HepG2 (cell line): Measurements from ENCODE around the gene SMIM21. TPM values are rescaled to one million over a fixed set of nuclear protein-coding genes. Genes with fewer than 3 reads are reported as not detected.

Experiments
- ATAC-seq: fragments of 200-7000 bp; cut with Tn5 transposase; 3 replicates; pipeline ENCODE4 v1.9.1; 2020; ENCODE audit warnings: mild to moderate bottlenecking, moderate library complexity
- BruUV-seq: library from RNA; stranded (reverse); fragments of 400-500 nt; replicated peaks from 2 replicates; lab custom pipeline; 2021; lab: Mats Ljungman, UMichigan
- CTCF ChIA-PET: fragments of 300-600 bp; formaldehyde crosslinking; extraction: SDS; loops from one replicate; lab custom pipeline; 2021; ENCODE audit warnings: low total read pairs, inconsistent platforms, low intra/inter-chr PET ratio; lab: Yijun Ruan, JAX
- POLR2A ChIA-PET: fragments of 350-600 bp; sonication (Branson Sonifier 250); formaldehyde crosslinking; loops from one replicate; lab custom pipeline; 2020; ENCODE audit warnings: antibody characterized with exemption, inconsistent platforms; lab: Yijun Ruan, JAX
- DNase-seq: peaks from one replicate; pipeline ENCODE4 v3.0.0-alpha.2; 2015; ENCODE audit warnings: low spot score
- FAIRE-seq: peaks from 3 replicates; lab custom pipeline; 2011; peaks lifted over from hg19 to GRCh38; lab: Jason Lieb, UNC
- H2AFZ ChIP-seq: one replicate; pipeline ENCODE4 v1.6.1; 2011; ENCODE audit warnings: low read length, inconsistent platforms
- H3K27ac ChIP-seq: fragments of 300-600 bp; 3 replicates; pipeline ENCODE4 v1.8.0; 2011; ENCODE audit warnings: mixed run types, mild to moderate bottlenecking, mixed read lengths, low read length, inconsistent platforms; ENCODE audit not compliant: insufficient read depth; ENCODE audit errors: extremely low read length
- H3K27me3 ChIP-seq, 2 experiments: fragments of 200-600 bp in 1 of 2; 2 replicates in 1 of 2; 3 replicates in 1 of 2; pipeline versions ENCODE4 v1.6.0 to v1.8.0; 2011; ENCODE audit warnings: low read length in 2 of 2, mild to moderate bottlenecking in 2 of 2, moderate library complexity in 2 of 2, inconsistent platforms in 1 of 2; ENCODE audit not compliant: insufficient read depth in 2 of 2, control insufficient read depth in 1 of 2
- H3K36me3 ChIP-seq, 2 experiments: fragments of 200-600 bp in 1 of 2; replicated peaks in 1 of 2; 2 replicates in 1 of 2; 3 replicates in 1 of 2; pipeline versions ENCODE4 v1.5.1 to v1.8.0; 2011; ENCODE audit warnings: low read length in 2 of 2, inconsistent platforms in 1 of 2; ENCODE audit not compliant: insufficient read depth in 2 of 2, control insufficient read depth in 1 of 2
- H3K4me1 ChIP-seq: 2 replicates; pipeline ENCODE4 v1.5.1; 2012; ENCODE audit warnings: low read length, inconsistent platforms; ENCODE audit not compliant: insufficient read depth
- H3K4me2 ChIP-seq: 2 replicates; pipeline ENCODE4 v1.6.0; 2011; ENCODE audit warnings: low read depth, low read length, inconsistent platforms
- H3K4me3 ChIP-seq, 3 experiments: fragments of 200-600 bp in 1 of 3; sonication (generic), shearing (Covaris generic) in 1 of 3; replicated peaks in 1 of 3; 2 replicates each; pipeline ENCODE4 v1.5.1; 2011 to 2016; ENCODE audit warnings: low read length in 3 of 3, inconsistent platforms in 2 of 3, low read depth in 2 of 3, mild to moderate bottlenecking in 2 of 3, control low read depth in 1 of 3, mixed read lengths in 1 of 3; ENCODE audit not compliant: insufficient read depth in 1 of 3
- H3K79me2 ChIP-seq: one replicate; pipeline ENCODE4 v1.6.1; 2011; ENCODE audit warnings: low read length, inconsistent platforms; ENCODE audit not compliant: insufficient read depth
- H3K9ac ChIP-seq: 2 replicates; pipeline ENCODE4 v1.6.0; 2011; ENCODE audit warnings: mild to moderate bottlenecking, low read depth, low read length, inconsistent platforms; ENCODE audit not compliant: insufficient read depth
- H3K9me3 ChIP-seq: 2 replicates; pipeline ENCODE4 v1.5.1; 2012; ENCODE audit warnings: mild to moderate bottlenecking, low read length
- H4K20me1 ChIP-seq: 2 replicates; pipeline ENCODE4 v1.6.0; 2011; ENCODE audit warnings: inconsistent platforms, mild to moderate bottlenecking, low read length, moderate library complexity; ENCODE audit not compliant: insufficient read depth
- MTA3 ChIP-seq: sonication (generic); formaldehyde crosslinking; IDR thresholded peaks from 2 replicates; pipeline ENCODE4 v1.4.0; 2020; ENCODE audit warnings: missing genetic modification reagents
- ZNF703 ChIP-seq: sonication (generic); formaldehyde crosslinking; IDR thresholded peaks from 2 replicates; pipeline ENCODE4 v1.5.1; 2020; ENCODE audit warnings: missing genetic modification reagents, mild to moderate bottlenecking, moderate library complexity, borderline replicate concordance
- WGBS: methylation state at CpG from one replicate; pipeline ENCODE4 v1.1.6; 2017; ENCODE audit warnings: low lambda C conversion rate; 5-methylcytosine and 5-hydroxymethylcytosine counted together
- in situ Hi-C: cut with HindIII; loops from 2 replicates; pipeline ENCODE4 v1.10.0; 2017; ENCODE audit warnings: low pct_unique_long_range_greater_than_20kb; ENCODE audit not compliant: extremely low pct_ligation_motif_present
- intact Hi-C: fragments of 100-400 bp; cut with micrococcal nuclease; formaldehyde crosslinking; loops from one replicate; pipeline ENCODE4 v1.10.0; 2022; ENCODE audit not compliant: unreplicated experiment
- polyA plus RNA-seq, 8 experiments: library from polyadenylated mRNA; depleted of rRNA in 3 of 8; stranded (reverse) in 7 of 8; unstranded in 1 of 8; fragments of >200 nt; fragmentation: Illumina TruSeq in 4 of 8; extraction: Trizol in 4 of 8; gene quantifications; 2 replicates each; pipeline versions ENCODE4 v1.2.1 to v1.2.3, GENCODE V29; 2011 to 2016; ENCODE audit warnings: low read depth in 4 of 8, missing spikeins in 1 of 8, mixed read lengths in 1 of 8; ENCODE audit not compliant: insufficient read depth in 1 of 8
- total RNA-seq, 5 experiments: library from RNA; depleted of rRNA; stranded (reverse); fragments of >200 nt; fragmentation: Illumina TruSeq; extraction: Trizol; gene quantifications; 2 replicates each; pipeline ENCODE4 v1.2.3, GENCODE V29; 2016; ENCODE audit warnings: low read depth in 1 of 5
- TF ChIP-seq, protein P1 (sequence below), 2 experiments: fragments of 450-650 bp in 1 of 2; sonication (generic) in 1 of 2; formaldehyde crosslinking; IDR thresholded peaks; 2 replicates each; pipeline versions ENCODE4 v1.5.0 to v1.8.0; 2020 to 2022; ENCODE audit warnings: mild to moderate bottlenecking in 1 of 2, missing genetic modification reagents in 1 of 2
- TF ChIP-seq, protein P2 (sequence below): sonication (generic); formaldehyde crosslinking; IDR thresholded peaks from 2 replicates; pipeline ENCODE4 v1.5.0; 2020; ENCODE audit warnings: mild to moderate bottlenecking, missing genetic modification reagents, moderate library complexity

SMIM21 gene
- total and polyA plus RNA-seq, 2 of the 13 experiments (the other 11 are each of a cell fraction or from before 2014, with no cell fraction given): not detected

DNA sequence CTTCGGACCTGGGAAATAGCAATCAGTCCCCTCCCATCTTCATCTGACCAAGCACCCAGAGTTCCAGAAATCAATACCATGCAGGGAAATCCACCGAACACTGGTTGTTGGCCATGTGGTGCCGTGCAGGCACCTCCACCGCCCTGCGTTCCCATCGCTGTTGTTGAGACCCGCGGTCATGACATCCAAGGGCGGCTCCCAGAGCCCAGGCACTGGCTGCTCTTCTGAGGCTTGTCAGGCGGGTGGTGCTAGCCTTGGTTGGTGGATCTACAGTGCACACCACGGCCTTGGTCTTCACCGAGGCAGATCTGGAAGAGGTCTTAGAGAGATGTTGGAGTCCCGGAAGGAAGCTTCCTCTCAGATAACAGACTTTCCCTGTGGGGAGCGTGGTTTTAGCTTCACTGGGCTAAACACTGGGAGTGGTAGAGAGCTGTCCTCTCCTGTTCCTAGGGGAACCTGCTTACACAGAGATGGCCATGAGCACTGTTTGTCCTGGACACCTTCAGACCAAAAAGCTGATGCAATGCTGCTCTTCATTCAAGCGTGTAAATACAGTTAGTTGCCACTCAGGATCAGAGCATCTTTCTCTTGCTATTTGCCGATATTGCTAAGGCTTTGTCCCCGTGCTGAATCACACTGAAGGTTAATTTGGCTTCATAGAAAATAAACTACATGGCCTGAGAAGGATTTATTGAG, 58.3 kb downstream of the SMIM21 start:
- Histone ChIP-seq H3K9me3 (no peaks in the 10 kb centered on the region), H3K9ac (no peak overlapping the region), H3K4me1 (no peaks in the 10 kb centered on the region)
- intact Hi-C loops: no loop called here
- TF ChIP-seq, protein P1, sequence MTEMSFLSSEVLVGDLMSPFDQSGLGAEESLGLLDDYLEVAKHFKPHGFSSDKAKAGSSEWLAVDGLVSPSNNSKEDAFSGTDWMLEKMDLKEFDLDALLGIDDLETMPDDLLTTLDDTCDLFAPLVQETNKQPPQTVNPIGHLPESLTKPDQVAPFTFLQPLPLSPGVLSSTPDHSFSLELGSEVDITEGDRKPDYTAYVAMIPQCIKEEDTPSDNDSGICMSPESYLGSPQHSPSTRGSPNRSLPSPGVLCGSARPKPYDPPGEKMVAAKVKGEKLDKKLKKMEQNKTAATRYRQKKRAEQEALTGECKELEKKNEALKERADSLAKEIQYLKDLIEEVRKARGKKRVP (CRISPR knock-in tag; IDR thresholded peaks at IDR 0.05): peak in 1 of 2 experiments; percentile 52; a peak in 1 of 4 replicates
- no peak for TF ChIP-seq ZNF703 (CRISPR knock-in tag)
- TF ChIP-seq, all 625 proteins: peak for 1
- Histone ChIP-seq H3K4me3 (no peak overlapping the region), H4K20me1 (no peaks in the 10 kb centered on the region), H3K36me3 (no peaks in the 10 kb centered on the region), H3K27me3 (peaks cover 2 to 26% of the 10 kb centered on the region in 2 experiments; a peak in 2 of 5 replicates), H3K27ac (no peak overlapping the region), H2AFZ (no peak overlapping the region), H3K79me2 (no peaks in the 10 kb centered on the region), H3K4me2 (no peak overlapping the region)
- no peak for DNase-seq
- POLR2A ChIA-PET: no interaction called here
- BruUV-seq: no TSS peak
- WGBS: 40% methylated on average over 10 of the region's 17 CpGs
- FAIRE-seq: no peak
- CTCF ChIA-PET: no interaction called here
- ATAC-seq: no peak
- in situ Hi-C loops: no loop called here

DNA sequence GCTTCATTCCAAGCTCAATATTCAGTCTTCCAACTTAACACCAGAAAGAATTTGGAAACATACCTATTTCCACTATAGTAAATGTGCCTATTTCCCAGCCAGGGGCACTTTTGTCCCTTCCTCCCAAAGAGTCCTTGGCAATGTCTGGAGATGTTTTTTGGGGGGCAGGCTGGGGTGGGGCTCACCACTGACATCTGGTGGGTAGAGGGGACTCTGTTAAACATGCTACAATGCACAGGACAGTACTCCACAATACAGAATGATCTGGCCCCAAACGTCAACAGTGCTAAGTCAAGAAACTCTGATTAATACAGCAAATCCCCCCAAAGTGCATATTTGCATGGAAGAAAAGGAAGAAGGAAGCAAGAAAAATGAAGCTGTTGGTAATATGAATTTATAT, 61.7 kb downstream of the SMIM21 start:
- no peak overlapping the region for H3K9ac ChIP-seq
- no peaks in the 10 kb centered on the region for H3K79me2 ChIP-seq
- no peak overlapping the region for H3K27ac ChIP-seq
- no peak overlapping the region for H3K4me2 ChIP-seq
- peaks cover 2 to 41% of the 10 kb centered on the region in 2 experiments; a peak in 2 of 5 replicates for H3K27me3 ChIP-seq
- WGBS: 8% methylated on average over 1 of the region's 1 CpG
- no TSS peak for BruUV-seq
- CTCF ChIA-PET: no interaction called here
- intact Hi-C loops (no loop called here), in situ Hi-C loops (no loop called here)
- H4K20me1 ChIP-seq: no peaks in the 10 kb centered on the region
- TF ChIP-seq MTA3: no peak
- TF ChIP-seq, protein P2, sequence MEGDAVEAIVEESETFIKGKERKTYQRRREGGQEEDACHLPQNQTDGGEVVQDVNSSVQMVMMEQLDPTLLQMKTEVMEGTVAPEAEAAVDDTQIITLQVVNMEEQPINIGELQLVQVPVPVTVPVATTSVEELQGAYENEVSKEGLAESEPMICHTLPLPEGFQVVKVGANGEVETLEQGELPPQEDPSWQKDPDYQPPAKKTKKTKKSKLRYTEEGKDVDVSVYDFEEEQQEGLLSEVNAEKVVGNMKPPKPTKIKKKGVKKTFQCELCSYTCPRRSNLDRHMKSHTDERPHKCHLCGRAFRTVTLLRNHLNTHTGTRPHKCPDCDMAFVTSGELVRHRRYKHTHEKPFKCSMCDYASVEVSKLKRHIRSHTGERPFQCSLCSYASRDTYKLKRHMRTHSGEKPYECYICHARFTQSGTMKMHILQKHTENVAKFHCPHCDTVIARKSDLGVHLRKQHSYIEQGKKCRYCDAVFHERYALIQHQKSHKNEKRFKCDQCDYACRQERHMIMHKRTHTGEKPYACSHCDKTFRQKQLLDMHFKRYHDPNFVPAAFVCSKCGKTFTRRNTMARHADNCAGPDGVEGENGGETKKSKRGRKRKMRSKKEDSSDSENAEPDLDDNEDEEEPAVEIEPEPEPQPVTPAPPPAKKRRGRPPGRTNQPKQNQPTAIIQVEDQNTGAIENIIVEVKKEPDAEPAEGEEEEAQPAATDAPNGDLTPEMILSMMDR: 0 out of 2 replicates have a peak, but pooled peaks have one; percentile 4
- ATAC-seq (no peak), DNase-seq (no peak), FAIRE-seq (no peak)
- H2AFZ ChIP-seq: no peak overlapping the region
- no peaks in the 10 kb centered on the region for H3K9me3 ChIP-seq
- POLR2A ChIA-PET: no interaction called here
- no peaks in the 10 kb centered on the region for H3K4me1 ChIP-seq
- no peaks in the 10 kb centered on the region for H3K36me3 ChIP-seq
- H3K4me3 ChIP-seq: no peak overlapping the region
